DMS114 treated with DMSO at 0.1 percent for 48 hours (cell line): ENCODE results near the gene CAMTA1.

Experiments used
- DNase-seq: peaks from one replicate; lab custom pipeline; 2025; ENCODE audit not compliant: unreplicated experiment; lab: John Stamatoyannopoulos, UW

CAMTA1 gene

GRCh38 chr1:7098641-7099040 lies 313.4 kb downstream of the CAMTA1 start:
- no peak for DNase-seq

- DNase-seq: no peak
These were observed 315.2 kb downstream of the CAMTA1 start for GRCh38 chr1:7100479-7100878.

GRCh38 chr1:7101187-7101586 lies 315.9 kb downstream of the CAMTA1 start:
- no peak for DNase-seq

- DNase-seq: no peak
These were observed 318.1 kb downstream of the CAMTA1 start for GRCh38 chr1:7103361-7103782.

GRCh38 chr1:7103874-7104273 lies 318.6 kb downstream of the CAMTA1 start:
- no peak for DNase-seq

GRCh38 chr1:7104339-7104738 lies 319.1 kb downstream of the CAMTA1 start:
- no peak for DNase-seq

- DNase-seq: no peak
These were observed 320.0 kb downstream of the CAMTA1 start for GRCh38 chr1:7105269-7105668.

- DNase-seq: no peak
These were observed 321.3 kb downstream of the CAMTA1 start for GRCh38 chr1:7106442-7107108.

- no peak for DNase-seq
These were observed 322.0 kb downstream of the CAMTA1 start for GRCh38 chr1:7107109-7107830.

GRCh38 chr1:7108251-7108650 lies 323.0 kb downstream of the CAMTA1 start:
- no peak for DNase-seq

GRCh38 chr1:7109901-7110300 lies 324.6 kb downstream of the CAMTA1 start:
- DNase-seq: no peak

GRCh38 chr1:7110321-7110720 lies 325.1 kb downstream of the CAMTA1 start:
- DNase-seq: no peak

- no peak for DNase-seq
These were observed 326.6 kb downstream of the CAMTA1 start for GRCh38 chr1:7111853-7112252.

GRCh38 chr1:7113136-7113535 lies 327.9 kb downstream of the CAMTA1 start:
- no peak for DNase-seq

GRCh38 chr1:7113822-7114221 lies 328.6 kb downstream of the CAMTA1 start:
- DNase-seq: no peak

GRCh38 chr1:7116001-7116400 lies 330.7 kb downstream of the CAMTA1 start:
- no peak for DNase-seq

- no peak for DNase-seq
These were observed 332.4 kb downstream of the CAMTA1 start for GRCh38 chr1:7117399-7118281.

- DNase-seq: no peak
These were observed 333.9 kb downstream of the CAMTA1 start for GRCh38 chr1:7119156-7119555.

- no peak for DNase-seq
These were observed 335.8 kb downstream of the CAMTA1 start for GRCh38 chr1:7120863-7121621.

GRCh38 chr1:7121622-7121988 lies 336.4 kb downstream of the CAMTA1 start:
- DNase-seq: no peak
